Measurements from ENCODE around the gene METTL17.

- TF ChIP-seq CTCF (IDR thresholded peaks at IDR 0.05) (no peak), REST (IDR thresholded peaks at IDR 0.05; ENCODE audit: insufficient read depth in 1 of 2, low read depth in 2 of 2, low read length in 1 of 2) (no peak), POLR2AphosphoS5 (IDR thresholded peaks at IDR 0.05; ENCODE audit: low read depth, low read length) (no peak)
Observed at GRCh38 chr14:21026988-21027315, 37.2 kb downstream of the METTL17 start.

Data from Panc1 (cell line).